EH (cell line): ENCODE results near the gene RNF144A.

Experiments
- DNase-seq: peaks from one replicate; pipeline ENCODE4 v3.0.0-alpha.2; 2015; ENCODE audit warnings: low read depth

Gene RNF144A

DNA sequence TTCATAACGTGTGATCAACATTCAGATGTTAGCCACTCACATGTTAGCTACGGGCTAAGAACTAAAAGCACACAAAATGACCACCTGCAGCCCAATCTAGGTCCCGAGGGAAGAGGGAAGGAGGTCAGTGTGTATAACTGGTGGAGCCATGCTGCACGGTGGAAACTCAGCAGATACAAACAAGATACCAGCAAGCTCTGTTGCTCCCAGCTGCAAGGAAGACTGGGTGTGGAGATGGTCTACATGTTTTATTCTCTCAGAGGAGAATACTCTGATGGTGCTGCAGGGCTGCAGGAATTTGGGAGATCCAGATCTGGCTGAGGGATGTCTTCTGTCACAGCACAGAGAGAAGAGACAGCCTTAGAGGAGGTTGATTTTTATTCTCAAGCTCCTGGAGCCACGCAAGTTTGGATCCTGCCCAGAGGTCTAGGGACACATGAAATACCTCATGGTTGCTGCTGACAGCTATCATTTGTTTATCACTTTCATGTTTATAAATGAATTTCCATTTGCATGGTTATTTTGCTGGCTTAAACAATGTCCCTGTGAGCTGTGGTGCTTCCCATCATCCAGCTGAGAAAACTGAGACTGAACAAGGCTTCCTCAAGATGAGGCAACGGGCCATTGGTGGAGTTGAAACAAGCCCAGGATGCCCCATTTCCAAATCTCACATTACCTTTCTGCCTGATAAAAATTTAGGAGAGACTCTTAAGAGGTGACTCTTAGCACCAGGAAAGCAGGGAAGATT lies 30.9 kb downstream of the RNF144A start:
- no peak for DNase-seq

DNA sequence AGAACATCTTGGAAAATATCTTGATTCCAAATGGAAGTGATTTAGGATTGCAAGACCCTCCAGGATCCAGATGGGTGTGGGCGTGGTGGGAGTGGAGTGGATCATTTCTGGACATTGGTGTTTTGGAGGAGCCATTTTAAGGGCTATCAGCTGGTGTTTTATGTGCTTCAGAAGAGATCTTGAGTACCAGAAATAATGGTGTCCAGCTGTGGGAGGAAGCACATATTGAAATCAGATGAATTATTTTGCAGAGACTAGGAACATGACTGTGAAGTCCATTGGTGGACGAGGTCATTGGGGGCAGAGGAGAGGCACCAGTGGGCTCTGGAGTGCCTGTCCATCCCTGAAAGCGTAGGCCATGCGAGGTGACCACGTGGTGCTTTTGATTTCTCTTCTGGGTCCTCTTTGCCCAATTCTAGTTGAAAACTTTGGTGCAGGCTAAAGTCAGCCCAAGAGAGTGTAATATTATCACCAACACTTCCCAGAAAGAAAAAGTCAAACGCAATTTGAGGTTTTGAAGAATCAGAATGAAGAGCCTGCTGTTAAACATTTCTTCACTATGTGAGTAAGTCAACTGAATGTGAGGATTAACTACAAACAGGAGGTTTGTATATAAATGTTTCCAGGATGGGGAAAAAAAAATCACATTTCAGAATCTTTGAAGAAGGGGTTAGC lies 31.6 kb downstream of the RNF144A start:
- no peak for DNase-seq

DNA sequence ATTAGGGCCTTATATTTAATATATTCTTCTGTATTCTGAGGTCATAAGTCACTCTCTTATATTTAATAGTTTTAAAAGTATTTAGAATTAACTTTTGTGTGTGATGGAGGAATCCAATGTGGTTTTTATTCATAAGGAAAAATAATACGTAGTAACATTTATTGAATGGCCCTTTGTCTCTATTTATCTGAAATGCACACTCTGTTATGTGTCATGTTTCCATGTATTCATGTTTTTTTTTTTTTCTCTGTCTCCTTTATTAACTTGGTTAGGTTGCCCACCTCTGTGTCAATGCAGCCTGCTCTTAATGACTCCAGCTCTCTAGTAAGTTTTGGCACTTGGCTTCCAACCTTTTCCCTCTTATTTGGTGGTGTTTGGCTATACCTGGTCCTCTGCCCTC lies 33.8 kb downstream of the RNF144A start:
- DNase-seq: no peak

DNA sequence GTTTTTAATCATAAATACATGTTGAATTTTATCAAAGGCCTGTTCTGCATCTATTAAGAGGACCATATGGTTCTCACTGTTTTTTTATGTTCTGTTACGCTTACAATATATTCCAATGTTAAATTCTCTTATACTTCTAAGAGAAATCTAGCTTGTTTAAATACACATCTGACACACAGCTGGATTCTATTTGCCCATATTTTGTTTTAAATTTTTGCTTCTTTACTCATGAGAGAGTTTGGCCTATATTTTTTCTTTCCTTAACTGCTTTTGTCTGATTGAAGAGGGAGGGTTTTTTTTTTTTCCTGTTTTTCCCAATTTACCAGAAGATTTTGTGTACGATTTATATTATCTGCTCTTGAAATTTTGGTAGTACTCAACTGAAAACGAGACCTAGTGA lies 34.9 kb downstream of the RNF144A start:
- no peak for DNase-seq

DNA sequence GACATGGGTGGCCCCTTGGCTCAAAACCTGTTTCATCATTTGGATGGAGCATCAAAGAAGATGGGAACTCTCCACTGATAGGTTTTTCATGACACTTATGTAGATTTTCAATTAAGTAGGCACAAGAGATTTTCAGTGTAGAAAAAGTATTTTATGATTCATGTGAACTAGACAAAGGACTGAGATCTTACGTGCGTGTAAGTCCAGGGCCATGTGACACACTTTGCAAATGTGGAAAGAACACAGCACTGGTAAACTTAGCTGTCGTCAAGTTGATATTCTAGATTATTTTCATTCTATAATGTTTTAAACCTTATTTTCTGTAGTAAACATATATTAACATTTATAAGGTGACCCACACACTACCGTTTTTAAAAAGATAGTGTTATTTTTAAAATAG lies 37.4 kb downstream of the RNF144A start:
- DNase-seq: no peak

DNA sequence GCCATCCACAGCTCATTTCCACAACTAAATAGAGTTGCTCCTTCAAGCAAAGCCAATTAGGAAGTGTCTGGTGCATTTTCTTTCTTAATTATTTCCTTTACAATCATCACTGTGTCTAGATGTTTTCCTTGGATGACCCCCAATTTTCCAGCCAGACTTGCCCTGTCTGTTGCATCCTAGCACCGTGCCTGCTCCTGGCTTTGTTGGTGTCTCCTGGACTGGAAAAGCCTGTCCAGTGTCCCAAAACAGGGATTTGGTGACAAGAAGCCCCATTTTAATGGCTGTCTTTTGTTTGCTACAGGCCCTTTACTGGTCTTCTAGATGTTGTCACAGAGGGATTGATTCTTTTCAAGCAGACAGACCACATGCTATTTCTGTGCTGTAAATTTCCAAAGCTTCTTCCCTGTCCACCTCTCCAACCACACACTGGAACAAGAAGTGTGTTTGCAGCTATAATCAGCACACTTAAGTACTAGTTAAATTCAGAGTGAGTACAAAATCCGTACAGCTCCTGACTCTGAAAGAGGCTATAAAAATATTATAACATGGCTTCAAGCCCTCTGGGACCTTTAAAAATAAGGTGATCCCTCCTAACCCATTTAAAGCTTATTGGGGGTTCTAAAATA lies 38.4 kb downstream of the RNF144A start:
- DNase-seq: no peak

DNA sequence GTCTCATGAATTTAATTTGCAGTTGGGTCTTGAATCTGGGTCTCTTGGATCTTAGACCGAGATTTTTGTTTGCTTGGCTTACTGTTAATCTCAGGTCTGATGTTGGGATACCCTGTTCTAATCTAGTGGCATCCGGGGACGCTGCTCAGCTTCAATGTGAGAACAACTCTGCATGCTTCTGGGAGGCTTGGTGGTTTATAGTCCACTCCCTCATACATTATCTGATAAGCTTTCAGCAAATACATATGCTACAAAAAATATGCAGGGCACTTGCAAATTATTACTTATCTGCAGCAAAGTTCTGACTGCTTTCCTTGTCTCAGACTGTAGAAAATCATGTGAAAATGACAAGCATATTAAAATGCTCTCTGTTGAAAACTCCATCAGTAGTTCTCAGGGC lies 39.4 kb downstream of the RNF144A start:
- DNase-seq: no peak

DNA sequence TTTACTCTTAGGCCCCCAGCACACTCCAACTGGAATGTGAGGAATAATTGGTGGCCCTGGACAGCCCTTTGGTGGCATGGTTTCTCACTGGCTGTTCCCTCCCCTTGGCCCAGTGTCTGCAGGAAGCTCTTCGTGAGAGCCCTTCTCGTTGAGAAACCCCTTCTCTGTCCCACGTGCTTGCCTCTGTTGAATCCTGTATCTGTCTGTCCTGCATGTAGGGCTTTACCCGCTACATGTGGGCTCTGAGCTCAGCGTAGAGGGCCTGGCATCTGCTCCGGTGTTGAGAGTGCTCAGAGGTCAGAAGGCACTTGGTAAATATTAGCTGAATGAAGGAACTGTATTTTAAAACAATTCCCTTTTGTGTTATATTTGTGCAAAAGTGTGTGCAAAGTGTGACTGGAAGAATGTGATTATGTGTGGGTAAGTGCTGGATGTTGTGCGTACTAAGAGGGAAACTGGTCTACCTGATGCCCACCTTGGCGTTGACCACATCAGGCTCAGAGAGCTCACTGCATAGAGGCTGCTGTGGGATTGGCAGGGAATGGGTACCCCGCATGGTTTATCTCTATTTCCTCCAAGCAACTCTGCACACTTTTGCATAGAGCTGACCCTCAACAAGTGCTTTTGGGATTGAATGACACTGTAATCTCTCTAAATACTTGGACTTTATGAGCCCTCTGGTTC lies 40.0 kb downstream of the RNF144A start:
- no peak for DNase-seq

DNA sequence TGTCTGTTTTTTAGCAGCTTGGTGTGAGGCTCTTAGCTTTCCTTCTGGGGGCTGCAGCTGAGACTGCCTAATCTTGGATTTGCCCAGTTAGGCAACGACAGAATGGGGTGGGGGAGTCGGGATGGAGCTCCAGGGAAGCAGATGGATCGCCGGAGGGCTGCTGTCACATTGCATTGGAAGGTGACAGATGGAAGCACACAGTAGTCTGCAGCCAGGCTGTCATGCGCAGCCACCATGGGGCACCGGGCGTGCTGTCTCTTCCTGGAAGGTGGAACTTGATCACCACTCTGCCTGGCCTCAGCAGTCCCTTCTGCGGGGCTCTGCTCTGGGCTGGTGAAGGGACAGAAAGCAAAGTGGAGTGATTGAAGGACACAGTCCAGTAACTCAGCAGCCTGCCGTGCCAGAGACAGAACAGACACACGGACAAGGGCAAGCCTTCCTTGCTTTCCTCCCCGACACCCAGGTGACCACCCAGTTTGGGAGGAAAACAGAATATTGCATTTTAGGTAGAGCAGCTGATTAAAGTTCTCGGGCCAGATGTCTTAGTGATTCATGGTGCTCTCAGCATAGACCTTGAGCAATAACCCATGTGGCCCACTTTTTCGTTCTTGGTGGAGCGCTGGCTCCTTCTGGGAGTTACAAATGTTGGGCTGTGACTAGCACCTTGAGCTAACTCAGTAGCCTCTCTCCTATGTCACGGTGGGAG lies 40.9 kb downstream of the RNF144A start:
- no peak for DNase-seq

DNA sequence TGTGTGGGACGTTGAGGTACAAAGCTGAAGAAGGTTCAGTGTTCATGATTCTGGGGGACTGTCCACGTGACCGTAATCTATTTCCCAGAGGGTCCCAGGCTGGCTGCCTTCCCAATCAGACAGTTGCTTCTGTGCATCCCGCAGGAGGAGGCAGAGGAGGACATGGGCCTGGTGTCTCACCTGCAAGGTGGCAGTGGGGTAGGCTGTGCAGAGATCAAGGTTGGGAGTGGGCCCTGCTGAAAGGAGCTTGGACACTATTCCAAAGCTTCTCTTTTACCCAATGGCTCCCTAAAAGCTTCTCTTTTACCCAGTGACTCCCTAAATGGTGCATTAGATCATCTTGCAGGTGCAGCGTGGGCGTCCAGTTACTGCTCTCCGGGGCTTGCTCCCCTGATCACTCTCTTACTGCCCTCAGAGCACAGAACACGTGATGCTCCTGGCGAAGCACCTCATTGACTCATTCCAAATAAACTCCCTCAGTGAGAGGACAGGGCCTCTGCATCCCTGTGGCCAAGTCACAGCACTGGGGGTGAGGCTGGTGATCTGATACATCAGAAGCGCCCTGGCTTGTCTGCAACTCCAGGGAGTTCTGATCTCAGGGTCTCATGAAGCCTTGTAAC lies 41.5 kb downstream of the RNF144A start:
- DNase-seq: no peak

DNA sequence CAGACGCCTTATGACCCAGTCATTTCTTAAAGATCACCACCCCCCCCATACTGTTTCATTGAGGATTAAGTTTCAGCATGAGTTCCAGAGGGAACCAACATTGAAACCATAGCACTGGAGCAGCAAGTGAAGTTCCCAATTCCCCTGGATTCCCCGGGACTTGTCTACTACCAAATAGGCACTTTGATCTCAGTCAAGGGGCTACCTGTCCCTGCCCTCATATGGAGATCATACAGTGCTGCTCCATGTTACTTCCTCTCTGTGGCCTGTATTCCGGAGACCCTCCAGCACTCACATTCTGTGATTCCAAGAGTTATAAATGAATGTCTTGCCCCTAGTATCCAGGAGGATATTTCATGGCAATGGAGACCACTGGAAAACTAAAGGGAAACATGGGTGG lies 42.5 kb downstream of the RNF144A start:
- no peak for DNase-seq

DNA sequence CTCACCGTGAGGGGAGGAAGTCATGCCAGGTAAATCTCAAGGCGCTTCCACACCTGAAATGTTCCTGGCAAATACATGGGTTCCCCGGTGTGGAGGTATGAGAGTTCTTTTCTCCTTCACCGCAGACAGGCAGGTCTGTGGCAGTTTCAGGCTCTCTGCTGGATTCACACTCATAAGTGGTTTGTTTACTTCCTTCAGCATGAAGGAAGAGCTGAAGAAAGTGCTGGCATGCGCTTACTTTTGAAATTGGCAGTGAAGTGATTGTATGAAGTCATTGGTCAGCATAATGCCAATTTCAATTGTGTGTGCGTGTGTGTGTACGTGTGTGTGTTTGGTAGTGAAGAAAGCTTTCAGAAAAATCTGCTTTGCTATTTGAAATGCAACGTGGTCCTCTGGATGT lies 43.4 kb downstream of the RNF144A start:
- DNase-seq: no peak

DNA sequence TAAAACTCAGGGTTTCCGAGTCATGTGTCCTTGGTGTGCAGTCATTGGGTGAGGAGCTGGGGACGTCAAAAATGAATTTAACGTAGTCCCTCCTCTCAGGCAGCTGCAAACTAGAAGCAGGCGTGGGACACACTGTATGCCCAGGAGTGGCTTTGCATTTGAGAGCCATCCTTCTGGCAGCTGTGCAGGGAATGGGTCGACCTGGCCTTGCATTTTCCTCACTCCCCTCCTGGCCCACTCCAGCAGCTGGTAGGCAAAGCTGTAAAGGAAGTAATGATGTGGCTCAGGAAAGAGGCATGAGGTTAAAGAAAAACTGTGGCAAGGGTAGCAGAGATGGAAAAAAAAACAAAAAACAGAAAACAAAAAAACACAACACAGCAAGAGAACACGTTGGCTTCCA lies 46.5 kb downstream of the RNF144A start:
- DNase-seq: no peak

DNA sequence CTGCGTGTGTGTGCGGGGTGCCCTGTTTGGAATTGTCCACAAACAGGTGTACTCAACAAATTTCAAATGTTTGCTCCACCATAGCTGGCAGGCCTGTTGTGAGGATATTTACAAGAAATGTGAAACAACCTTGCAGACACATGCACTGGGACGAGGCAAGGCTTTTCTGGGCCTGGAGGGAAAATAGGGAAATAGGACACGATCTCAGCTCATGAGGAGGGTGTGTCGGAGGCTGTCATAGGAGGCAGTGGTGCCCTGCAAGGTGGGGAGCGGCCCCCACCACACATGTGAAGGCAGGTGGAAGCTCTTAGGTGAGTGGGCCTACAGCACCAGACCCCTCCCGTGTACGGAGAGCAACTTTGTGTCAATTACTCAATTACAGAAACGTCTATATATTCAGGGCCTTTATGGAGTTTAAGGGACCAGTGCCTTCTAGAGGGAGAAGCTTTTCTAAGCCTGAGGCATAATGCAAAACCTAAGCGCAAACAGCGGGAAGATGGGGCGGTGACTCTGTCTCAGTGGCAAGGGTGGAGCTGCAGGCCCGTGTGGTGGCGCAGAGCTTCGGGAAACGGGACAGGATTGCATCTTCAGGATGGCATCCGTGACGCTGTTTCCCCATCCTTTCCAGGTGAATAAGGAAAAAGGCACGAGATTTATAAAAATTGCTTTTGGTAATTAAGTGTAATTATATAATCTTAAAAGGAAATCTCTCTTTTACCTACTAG lies 48.0 kb downstream of the RNF144A start:
- DNase-seq: no peak

DNA sequence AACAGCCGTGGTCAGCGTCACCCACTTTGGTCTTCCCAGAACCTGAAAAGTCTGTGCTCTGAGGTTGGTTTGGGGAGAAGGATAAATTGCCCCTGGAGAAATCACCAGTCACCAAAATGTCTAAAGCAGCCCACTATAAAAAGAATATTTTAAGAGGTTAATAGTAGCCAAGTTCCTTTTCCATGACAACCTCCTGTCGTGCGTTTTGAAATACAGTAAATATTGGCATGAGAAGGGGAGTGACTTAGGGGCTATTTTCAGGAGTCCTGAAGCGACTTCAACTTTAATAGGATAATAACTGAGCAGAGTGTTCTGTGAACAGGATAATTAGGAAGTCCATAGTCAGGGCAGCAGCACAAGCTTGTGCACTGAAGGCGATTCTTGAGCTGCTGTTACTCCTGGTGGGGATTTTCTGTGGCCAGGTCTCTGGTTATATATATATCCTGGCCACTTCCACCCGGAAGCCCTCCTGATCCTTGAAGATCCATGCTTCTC lies 49.3 kb downstream of the RNF144A start:
- DNase-seq: no peak

DNA sequence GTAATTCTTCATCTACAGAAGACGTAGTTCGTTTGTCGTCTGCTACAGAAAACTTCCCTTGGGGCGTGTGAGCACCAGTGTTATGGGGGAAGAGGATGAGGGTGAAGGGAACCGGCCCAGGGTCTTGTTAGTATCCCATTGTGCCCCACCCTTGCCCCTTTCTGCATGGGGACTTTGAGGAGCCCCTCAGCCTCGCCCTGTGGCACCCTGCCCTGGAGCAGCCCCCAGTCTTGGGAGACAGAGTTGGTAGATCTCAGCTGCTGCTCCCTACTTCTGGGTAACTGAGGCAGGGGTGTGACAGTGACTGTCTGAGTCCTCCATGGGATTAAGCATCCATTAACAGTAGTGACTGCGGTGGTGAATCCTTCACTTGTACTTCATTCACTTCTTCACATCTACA lies 50.1 kb downstream of the RNF144A start:
- no peak for DNase-seq

DNA sequence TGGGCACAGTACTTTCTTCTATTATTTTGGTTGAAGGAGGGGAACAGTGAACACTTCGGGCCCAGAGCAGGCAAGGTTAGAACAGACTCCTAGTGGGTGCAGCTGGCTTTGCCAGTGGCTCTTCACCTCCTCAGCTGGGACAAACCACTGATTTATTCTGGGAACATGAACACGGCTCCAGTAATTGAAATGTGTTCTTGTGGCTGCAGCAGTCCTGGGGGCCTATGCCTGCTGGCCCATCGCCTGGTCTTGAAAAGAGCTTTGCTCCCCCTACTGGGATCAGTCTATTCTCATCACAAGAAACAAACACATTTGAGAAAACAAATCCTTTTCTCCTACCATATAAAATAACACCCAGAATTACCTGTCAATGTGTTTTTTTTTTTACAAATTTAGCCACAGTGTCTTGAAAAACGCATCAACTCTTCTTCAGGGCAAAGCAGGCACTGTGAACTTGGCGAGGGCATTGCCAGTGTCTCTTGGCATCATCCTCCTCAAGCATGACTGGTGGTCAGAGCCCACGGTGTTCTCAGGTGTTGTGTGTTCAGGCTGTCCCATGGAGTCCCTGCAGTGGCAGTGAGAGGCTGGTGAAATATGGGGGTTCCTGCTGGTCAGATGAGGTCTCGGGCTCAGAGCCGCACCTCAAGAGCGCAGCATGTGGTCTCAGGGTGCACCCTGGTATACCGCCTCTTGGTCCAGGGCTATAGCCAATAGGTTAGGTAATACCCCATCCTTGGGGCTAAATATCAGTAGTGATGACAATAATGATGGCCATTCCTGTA lies 51.3 kb downstream of the RNF144A start:
- no peak for DNase-seq

DNA sequence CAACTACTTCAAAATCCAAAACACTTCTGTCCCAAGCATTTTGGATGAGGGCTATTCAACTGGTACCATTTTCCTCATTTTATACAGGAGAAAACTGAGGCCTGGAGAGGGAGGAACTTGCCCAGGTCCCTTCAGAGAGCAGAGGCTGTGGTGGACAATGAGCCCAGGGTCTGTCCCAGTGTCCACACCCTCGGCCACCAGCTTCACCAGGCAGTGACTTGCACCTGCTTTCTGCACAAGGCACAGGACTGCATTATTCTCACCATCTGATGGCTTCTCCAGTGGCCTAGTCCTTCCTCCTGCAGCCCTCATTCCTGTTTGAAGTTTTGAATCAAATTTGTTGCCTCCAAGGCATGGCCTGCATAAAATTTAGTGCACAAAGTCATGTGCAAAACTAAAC lies 53.3 kb downstream of the RNF144A start:
- no peak for DNase-seq

DNA sequence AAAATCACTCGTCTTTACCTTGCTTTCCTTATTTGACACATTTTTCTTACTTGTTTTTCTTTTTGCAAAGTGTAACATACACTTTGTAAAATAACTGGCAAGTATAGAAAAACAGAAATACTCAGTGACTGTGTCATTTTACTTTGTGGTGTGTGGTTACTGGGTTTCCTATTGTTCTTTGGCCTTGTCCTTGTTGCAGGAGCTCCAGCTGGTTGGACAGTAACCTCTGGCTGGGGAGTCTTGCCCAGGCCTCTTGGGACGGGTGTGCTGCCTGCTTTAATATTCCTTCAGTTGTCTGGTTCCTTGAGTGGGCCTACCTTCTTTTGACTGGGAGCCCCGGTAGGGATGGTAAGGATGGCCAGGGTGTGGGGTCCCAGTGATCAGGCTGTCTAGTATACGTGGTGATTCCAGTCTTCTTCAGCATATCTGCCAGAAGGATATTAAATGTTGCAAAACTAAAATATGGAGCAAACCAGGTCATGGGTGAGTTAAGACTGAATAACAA lies 53.8 kb downstream of the RNF144A start:
- no peak for DNase-seq

DNA sequence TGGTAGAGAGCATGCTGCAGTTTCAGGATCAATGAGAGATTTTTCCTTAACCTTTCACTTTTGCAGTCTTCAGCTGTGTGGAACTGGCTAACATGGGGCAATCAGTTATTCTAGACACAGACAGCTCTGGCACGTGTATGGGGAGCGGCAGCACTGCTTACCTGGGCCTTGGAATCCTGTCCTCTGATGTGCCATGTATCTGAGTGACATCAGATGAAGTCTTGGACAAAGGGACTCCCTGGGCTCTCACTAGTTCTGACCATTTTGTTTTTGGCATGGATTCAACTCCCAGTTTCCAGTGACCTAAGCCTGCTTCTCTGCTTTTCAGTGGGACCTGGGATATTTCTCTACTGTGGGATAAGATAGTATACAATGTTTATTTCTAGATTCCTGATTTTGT lies 54.3 kb downstream of the RNF144A start:
- DNase-seq: no peak
